ACC112 (cell line): ENCODE measurements around the gene NCAPH2.
"Not testable (repeated sequence)": the region's sequence is repeated elsewhere in the genome, so short reads cannot be mapped to it uniquely, and the experiment has no call there.

Experiments
- H2AFZ ChIP-seq: fragments of 200-600 bp; sonication (generic); one replicate; pipeline ENCODE4 v1.6.0; 2017; ENCODE audit warnings: antibody characterized with exemption, low read length; ENCODE audit not compliant: unreplicated experiment
- H3K27ac ChIP-seq: fragments of 200-600 bp; sonication (generic); 2 replicates; pipeline ENCODE4 v1.5.1; 2014; ENCODE audit warnings: low read depth, mild to moderate bottlenecking, antibody characterized with exemption, low read length, moderate library complexity
- H3K27me3 ChIP-seq: fragments of 200-600 bp; sonication (generic); 2 replicates; pipeline ENCODE4 v1.6.1; 2014; ENCODE audit warnings: mild to moderate bottlenecking, antibody characterized with exemption, low read length, moderate library complexity, mixed read lengths; ENCODE audit not compliant: insufficient read depth
- H3K36me3 ChIP-seq: fragments of 200-600 bp; sonication (generic); 2 replicates; pipeline ENCODE4 v1.6.1; 2016; ENCODE audit warnings: mild to moderate bottlenecking, antibody characterized with exemption, low read length, moderate library complexity, mixed read lengths; ENCODE audit not compliant: insufficient read depth
- H3K4me1 ChIP-seq: fragments of 200-600 bp; sonication (generic); one replicate; pipeline ENCODE4 v1.6.1; 2016; ENCODE audit warnings: low read length, mixed read lengths; ENCODE audit not compliant: insufficient read depth, unreplicated experiment, control insufficient read depth
- H3K4me3 ChIP-seq: fragments of 200-600 bp; sonication (generic); 2 replicates; pipeline ENCODE4 v1.5.1; 2014; ENCODE audit warnings: mild to moderate bottlenecking, low read depth, low read length
- H3K79me2 ChIP-seq: fragments of 200-600 bp; sonication (generic); one replicate; pipeline ENCODE4 v1.6.0; 2016; ENCODE audit warnings: low read length; ENCODE audit not compliant: control insufficient read depth, unreplicated experiment, insufficient read depth

The NCAPH2 gene

DNA sequence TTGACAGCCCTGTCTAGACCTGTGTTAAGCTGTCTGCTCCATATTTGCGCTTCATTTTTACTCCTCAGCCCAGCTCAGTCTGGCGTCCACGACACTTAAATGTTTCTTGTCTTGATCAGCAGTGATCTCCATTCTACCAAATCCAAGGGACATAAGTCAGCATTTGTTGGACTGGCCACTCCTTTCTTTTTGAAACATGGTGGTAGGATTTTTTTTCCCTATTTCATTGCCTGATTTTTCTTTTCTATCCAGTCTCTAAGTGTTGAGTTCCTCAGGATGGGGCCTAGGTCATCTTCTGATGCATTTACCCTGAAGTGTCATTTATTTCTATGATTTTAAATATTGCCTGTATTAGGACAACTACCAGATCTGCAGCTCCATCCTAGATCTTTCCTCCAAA lies 873 bp downstream of the NCAPH2 start:
- Histone ChIP-seq H3K27ac (peak overlapping the region; percentile 84), H3K4me1 (peaks cover 9% of the 10 kb centered on the region), H2AFZ (no peak overlapping the region), H3K36me3 (no peaks in the 10 kb centered on the region), H3K27me3 (no peaks in the 10 kb centered on the region), H3K4me3 (peak overlapping the region; percentile 97), H3K79me2 (peaks cover 44% of the 10 kb centered on the region)

DNA sequence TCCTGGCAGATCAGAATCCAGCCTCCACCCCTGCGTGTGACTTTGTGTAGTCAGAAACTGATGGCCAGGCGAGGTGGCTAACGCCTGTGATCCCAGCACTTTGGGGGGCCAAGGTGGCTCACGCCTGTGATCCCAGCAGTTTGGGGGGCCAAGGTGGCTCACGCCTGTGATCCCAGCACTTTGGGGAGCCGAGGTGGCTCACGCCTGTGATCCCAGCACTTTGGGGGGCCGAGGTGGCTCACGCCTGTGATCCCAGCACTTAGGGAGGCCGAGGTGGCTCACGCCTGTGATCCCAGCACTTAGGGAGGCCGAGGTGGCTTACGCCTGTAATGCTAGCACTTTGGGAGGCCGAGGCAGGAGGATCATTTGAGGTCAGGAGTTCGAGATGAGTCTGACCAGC lies 5.2 kb downstream of the NCAPH2 start:
- no peaks in the 10 kb centered on the region for H3K36me3 ChIP-seq
- no peak overlapping the region for H3K27ac ChIP-seq
- no peak overlapping the region for H3K4me3 ChIP-seq
- H2AFZ ChIP-seq, result no peak overlapping the region
- peaks cover 6% of the 10 kb centered on the region for H3K4me1 ChIP-seq
- H3K27me3 ChIP-seq, result no peaks in the 10 kb centered on the region
- H3K79me2 ChIP-seq, result peaks cover 37% of the 10 kb centered on the region

DNA sequence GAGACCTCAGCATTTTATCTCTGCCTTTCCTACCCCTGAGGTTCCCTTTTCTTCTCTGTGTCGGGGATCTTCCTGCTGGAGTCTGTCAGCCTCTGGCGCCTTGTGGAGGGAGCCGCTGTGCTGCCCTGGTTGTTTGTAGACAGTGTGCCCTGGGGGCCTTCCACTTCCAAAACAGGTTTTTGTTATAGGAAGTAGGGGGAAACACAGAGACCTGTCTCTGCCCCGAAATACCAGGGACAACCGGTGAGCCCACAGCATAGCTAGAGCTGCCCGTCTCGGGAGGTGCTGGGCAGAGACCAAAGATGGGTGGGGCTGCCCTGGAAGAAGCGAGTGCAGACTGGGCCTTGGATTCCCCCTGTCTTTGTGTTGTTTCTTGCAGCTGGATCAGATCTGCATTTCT lies 8.0 kb downstream of the NCAPH2 start:
- no peak overlapping the region for H2AFZ ChIP-seq
- H3K4me1 ChIP-seq, result no peaks in the 10 kb centered on the region
- H3K4me3 ChIP-seq, result no peak overlapping the region
- no peaks in the 10 kb centered on the region for H3K27me3 ChIP-seq
- no peak overlapping the region for H3K27ac ChIP-seq
- peaks cover 19% of the 10 kb centered on the region for H3K79me2 ChIP-seq
- no peaks in the 10 kb centered on the region for H3K36me3 ChIP-seq

DNA sequence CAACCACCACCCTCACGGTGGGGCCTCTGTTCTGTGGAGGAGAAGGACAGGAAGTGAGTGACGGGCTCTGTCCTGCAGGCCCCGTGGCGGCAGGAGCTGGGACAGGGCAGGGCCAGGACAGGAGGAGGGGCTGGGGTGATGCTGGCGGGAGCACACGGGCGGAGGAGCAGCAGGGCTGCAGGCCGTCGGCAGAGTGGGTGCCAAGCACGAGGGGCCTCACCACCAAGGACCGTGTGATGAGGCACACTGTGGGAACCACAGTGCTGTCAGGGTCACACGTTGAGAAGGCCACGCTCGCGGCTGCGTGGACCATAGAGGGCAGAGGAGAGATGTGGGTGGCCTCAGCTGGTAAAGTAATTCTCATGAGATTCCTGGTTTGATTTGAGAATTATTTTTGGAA lies 8.9 kb downstream of the NCAPH2 start:
- no peaks in the 10 kb centered on the region for H3K27me3 ChIP-seq

DNA sequence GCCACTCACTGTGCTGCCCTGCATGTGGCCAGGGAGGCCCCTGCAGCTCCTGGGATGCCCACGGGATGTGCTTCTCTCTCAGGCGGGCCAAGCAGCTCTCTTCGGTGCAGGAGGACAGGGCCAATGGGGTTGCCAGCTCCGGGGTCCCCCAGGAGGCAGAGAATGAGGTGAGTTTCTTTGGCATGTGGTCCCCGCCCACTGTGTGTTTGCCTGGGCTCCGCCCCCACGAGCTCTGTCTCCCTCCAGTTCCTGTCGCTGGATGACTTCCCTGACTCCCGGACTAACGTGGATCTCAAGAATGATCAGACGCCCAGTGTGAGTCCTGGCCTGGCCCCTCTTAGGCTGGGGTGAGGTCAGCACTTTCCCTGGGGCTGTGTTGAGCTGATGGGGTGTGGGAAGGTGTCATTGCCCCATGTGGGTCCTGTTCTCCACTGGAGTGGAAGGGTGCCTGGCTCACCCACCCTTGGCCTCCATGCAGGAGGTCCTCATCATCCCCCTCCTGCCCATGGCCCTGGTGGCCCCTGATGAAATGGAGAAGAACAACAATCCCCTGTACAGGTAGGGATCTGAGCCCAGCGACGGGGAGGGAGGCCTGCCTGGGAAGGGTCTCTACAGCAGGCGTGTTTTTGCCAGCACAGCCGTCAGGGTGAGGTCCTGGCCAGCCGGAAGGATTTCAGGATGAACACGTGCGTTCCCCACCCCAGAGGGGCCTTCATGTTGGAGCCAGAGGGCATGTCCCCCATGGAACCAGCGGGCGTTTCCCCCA lies 9.7 kb downstream of the NCAPH2 start:
- H2AFZ ChIP-seq, result no peak overlapping the region
- no peaks in the 10 kb centered on the region for H3K36me3 ChIP-seq

More for the DNA sequence above, 8.9 kb downstream of the NCAPH2 start:
- Histone ChIP-seq H3K4me1 (no peaks in the 10 kb centered on the region), H2AFZ (no peak overlapping the region), H3K27ac (no peak overlapping the region), H3K4me3 (no peak overlapping the region), H3K79me2 (peaks cover 19% of the 10 kb centered on the region), H3K36me3 (no peaks in the 10 kb centered on the region)

DNA sequence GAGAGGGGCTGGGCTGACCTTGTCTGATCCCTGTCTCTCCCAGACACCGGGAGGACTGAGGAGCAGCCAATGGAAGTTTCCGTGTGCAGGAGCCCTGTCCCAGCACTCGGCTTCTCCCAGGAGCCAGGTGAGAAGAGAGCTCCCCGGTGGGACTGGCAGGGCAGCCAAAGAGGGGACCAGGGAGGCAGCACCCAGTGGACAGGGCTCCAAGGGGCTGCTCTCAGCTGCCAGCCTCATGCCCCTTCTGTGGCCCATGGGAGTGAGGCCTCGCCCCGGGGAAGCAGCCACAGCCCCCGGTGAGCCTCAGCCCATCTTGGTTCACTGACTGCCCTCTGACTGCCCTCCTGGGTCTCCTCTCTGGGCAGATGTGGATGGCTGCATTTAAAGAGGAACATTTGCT lies 10.6 kb downstream of the NCAPH2 start:
- H3K4me3 ChIP-seq, result no peak overlapping the region
- H3K4me1 ChIP-seq, result no peaks in the 10 kb centered on the region
- H3K79me2 ChIP-seq, result peaks cover 14% of the 10 kb centered on the region
- no peaks in the 10 kb centered on the region for H3K36me3 ChIP-seq
- no peak overlapping the region for H2AFZ ChIP-seq
- H3K27me3 ChIP-seq, result no peaks in the 10 kb centered on the region
- H3K27ac ChIP-seq, result no peak overlapping the region

More for the DNA sequence above, 9.7 kb downstream of the NCAPH2 start:
- Histone ChIP-seq H3K27ac (no peak overlapping the region), H3K27me3 (no peaks in the 10 kb centered on the region), H3K79me2 (peaks cover 19% of the 10 kb centered on the region), H3K4me1 (no peaks in the 10 kb centered on the region), H3K4me3 (no peak overlapping the region)

DNA sequence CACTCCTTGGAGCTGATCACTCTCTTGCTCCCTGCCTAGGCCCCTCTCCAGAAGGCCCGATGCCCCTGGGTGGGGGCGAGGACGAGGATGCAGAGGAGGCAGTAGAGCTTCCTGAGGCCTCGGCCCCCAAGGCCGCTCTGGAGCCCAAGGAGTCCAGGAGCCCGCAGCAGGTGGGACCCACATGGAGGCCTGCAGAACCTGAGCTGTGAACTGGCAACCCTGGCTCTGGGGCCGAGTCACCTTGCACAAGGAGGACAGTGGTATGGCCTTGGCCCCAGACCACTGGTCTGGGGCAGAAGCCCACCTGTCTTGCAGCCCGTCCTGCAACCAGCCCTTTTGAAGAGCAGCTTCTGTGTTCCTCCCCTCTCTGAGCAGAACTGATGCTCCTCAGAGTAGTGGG lies 11.1 kb downstream of the NCAPH2 start:
- H3K36me3 ChIP-seq, result no peaks in the 10 kb centered on the region

DNA sequence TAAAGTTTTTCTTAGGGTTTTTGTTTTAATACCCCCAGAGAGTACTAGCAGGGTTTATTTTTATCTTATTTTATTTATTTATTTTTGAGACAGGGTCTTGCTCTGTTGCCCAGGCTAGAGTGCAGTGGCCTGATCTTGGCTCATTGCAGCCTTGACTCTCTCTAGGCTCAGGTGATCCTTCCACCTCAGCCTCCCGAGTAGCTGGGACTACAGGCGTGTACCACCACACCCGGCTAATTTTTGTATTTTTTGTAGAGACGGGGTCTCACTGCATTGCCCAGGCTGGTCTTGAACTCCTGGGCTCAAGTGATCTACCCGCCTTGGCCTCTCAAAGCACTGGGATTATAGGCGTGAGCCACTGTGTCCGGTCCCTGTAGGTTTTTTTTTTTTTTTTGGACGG lies 12.2 kb downstream of the NCAPH2 start:
- H3K27ac ChIP-seq, H3K79me2 ChIP-seq, H3K27me3 ChIP-seq, H3K4me3 ChIP-seq, H2AFZ ChIP-seq, H3K36me3 ChIP-seq, H3K4me1 ChIP-seq: not testable (repeated sequence)

More for the DNA sequence above, 11.1 kb downstream of the NCAPH2 start:
- no peak overlapping the region for H2AFZ ChIP-seq
- H3K4me3 ChIP-seq, result no peak overlapping the region
- H3K27ac ChIP-seq, result no peak overlapping the region
- H3K79me2 ChIP-seq, result peaks cover 11% of the 10 kb centered on the region
- H3K4me1 ChIP-seq, result peaks cover 2% of the 10 kb centered on the region
- no peaks in the 10 kb centered on the region for H3K27me3 ChIP-seq

DNA sequence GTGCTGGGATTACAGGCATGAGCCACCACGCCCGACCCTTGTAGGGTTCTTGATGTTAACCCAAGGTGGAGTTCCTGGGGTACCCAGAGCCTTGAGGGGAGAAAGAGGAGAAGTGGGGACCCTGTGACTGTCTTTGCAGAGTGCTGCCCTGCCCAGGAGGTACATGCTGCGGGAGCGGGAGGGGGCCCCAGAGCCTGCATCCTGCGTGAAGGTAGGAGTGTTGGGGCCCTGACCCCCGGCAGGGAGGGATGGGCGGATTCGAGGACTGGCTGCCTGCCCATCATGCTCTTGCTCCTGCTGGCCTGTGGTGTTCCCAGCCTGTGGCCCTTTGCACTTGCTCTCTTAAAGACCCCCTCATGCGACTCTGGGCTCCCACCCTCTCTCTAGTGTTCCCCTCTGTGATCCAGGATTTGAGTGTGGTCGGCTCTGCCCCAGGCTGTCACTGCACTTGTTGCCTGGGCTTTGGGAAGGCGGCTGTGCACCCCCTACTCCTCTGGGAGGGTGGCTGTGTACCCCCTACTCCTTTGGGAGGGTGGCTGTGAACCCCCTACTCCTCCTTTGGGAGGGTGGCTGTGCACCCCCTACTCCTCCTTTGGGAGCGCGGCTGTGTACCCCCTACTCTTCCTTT lies 12.9 kb downstream of the NCAPH2 start:
- Histone ChIP-seq H3K4me1 (peaks cover 6% of the 10 kb centered on the region), H3K4me3 (no peak overlapping the region), H3K36me3 (no peaks in the 10 kb centered on the region), H3K27me3 (no peaks in the 10 kb centered on the region), H3K27ac (no peak overlapping the region), H2AFZ (no peak overlapping the region), H3K79me2 (peaks cover 5% of the 10 kb centered on the region)

DNA sequence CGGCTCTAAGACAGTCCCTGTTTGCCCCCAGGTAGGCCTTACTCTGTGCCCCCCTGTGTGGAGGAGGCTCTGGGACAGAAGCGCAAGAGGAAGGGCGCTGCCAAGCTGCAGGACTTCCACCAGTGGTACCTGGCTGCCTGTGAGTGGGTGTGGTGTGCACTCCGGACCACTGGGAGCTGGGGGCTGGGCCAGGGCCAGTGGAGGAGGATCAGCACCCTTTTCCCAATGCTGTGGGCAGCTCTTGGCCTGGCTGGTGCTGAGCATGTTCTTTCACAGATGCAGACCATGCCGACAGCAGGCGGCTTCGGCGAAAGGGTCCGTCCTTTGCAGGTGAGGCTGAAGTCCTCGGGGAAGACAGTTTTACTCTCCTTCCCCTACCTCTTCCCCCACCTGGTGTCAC lies 13.7 kb downstream of the NCAPH2 start:
- Histone ChIP-seq H3K27me3 (no peaks in the 10 kb centered on the region), H3K36me3 (no peaks in the 10 kb centered on the region), H2AFZ (no peak overlapping the region), H3K27ac (no peak overlapping the region), H3K4me3 (no peak overlapping the region), H3K79me2 (peaks cover 5% of the 10 kb centered on the region), H3K4me1 (peaks cover 6% of the 10 kb centered on the region)

DNA sequence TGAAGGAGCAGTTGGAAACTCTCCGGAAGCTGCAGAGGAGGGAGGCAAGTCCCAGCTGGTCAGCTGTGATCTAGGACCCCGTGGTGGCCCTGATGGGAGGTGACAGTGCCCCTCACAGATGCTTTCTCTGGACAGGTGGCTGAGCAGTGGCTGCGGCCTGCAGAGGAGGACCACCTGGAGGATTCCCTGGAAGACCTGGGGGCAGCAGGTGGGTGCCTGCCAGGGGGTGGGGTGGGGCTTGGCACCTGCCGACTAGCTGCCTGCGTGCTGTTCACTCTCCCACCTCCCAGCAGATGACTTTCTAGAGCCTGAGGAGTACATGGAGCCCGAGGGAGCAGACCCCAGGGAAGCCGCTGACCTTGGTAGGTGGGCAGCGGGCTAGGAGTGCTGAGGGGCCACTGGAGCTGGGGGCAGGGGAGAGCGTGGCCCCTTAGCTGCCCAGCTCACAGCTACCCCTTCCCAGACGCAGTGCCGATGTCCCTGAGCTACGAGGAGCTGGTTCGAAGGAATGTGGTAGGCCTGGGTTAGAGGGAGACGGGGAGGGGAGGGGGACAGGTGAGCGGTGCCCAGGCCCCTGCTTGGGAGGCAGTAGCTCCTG lies 14.3 kb downstream of the NCAPH2 start:
- H2AFZ ChIP-seq, result no peak overlapping the region
- no peak overlapping the region for H3K4me3 ChIP-seq
- no peak overlapping the region for H3K27ac ChIP-seq
- H3K4me1 ChIP-seq, result peaks cover 9% of the 10 kb centered on the region
- H3K36me3 ChIP-seq, result no peaks in the 10 kb centered on the region
- H3K27me3 ChIP-seq, result no peaks in the 10 kb centered on the region
- peaks cover 5% of the 10 kb centered on the region for H3K79me2 ChIP-seq
